Measurements from ENCODE around the gene KCNH4.

- TF ChIP-seq CTCF (IDR thresholded peaks at IDR 0.05) (no peak), POLR2A (IDR thresholded peaks at IDR 0.05) (no peak)
Observed at GRCh38 chr17:42171831-42172230, 9.1 kb downstream of the KCNH4 start.
